SK-N-SH treated with all-trans-retinoic acid at 6 μM for 48 hours (cell line): Measurements from ENCODE around the gene PHACTR4.
"Not testable (repeated sequence)": the region's sequence is repeated elsewhere in the genome, so short reads cannot be mapped to it uniquely, and the experiment has no call there.

Experiments
- ATAC-seq: fragments of 200-7000 bp; cut with Tn5 transposase; 3 replicates; pipeline ENCODE4 v1.9.1; 2020; ENCODE audit warnings: mild to moderate bottlenecking, moderate library complexity
- ARNTL ChIP-seq: fragments of 450-650 bp; formaldehyde crosslinking; IDR thresholded peaks from 2 replicates; pipeline ENCODE4 v1.5.0; 2020; ENCODE audit warnings: low read depth, mild to moderate bottlenecking, moderate library complexity, borderline replicate concordance
- BACH2 ChIP-seq: fragments of 250-450 bp; sonication (Bioruptor Pico); IDR thresholded peaks from 2 replicates; pipeline ENCODE4 v1.9.0; 2021; ENCODE audit warnings: mild to moderate bottlenecking, borderline replicate concordance
- CSDC2 ChIP-seq: fragments of 250-450 bp; sonication (Bioruptor Pico); IDR thresholded peaks from 2 replicates; pipeline ENCODE4 v1.5.0; 2020; ENCODE audit warnings: mild to moderate bottlenecking, moderate library complexity
- GLIS3 ChIP-seq: fragments of 250-450 bp; sonication (Bioruptor Pico); IDR thresholded peaks from 2 replicates; pipeline ENCODE4 v1.5.0; 2020; ENCODE audit warnings: mild to moderate bottlenecking, moderate library complexity
- ISL1 ChIP-seq: fragments of 250-450 bp; sonication (Bioruptor Pico); IDR thresholded peaks from 2 replicates; pipeline ENCODE4 v2.1.2; 2022; ENCODE audit warnings: mild to moderate bottlenecking, moderate library complexity
- OSR1 ChIP-seq: fragments of 250-450 bp; sonication (Bioruptor Pico); IDR thresholded peaks from 2 replicates; pipeline ENCODE4 v1.8.0; 2022; ENCODE audit warnings: moderate library complexity, mild to moderate bottlenecking, inconsistent platforms
- PPARA ChIP-seq: fragments of 250-450 bp; sonication (Bioruptor Pico); IDR thresholded peaks from 2 replicates; pipeline ENCODE4 v1.5.0; 2020; ENCODE audit warnings: mild to moderate bottlenecking, borderline replicate concordance
- RARB ChIP-seq: fragments of 250-450 bp; sonication (Bioruptor Pico); IDR thresholded peaks from 2 replicates; pipeline ENCODE4 v1.8.0; 2021; ENCODE audit warnings: mild to moderate bottlenecking, moderate library complexity
- SNAI2 ChIP-seq: fragments of 250-450 bp; sonication (Bioruptor Pico); IDR thresholded peaks from 2 replicates; pipeline ENCODE4 v1.5.0; 2020; ENCODE audit warnings: mild to moderate bottlenecking, moderate library complexity
- TCF4 ChIP-seq: fragments of 250-450 bp; sonication (Bioruptor Pico); IDR thresholded peaks from 2 replicates; pipeline ENCODE4 v1.8.0; 2021; ENCODE audit warnings: mild to moderate bottlenecking, moderate library complexity, borderline replicate concordance
- TOX ChIP-seq: fragments of 250-450 bp; sonication (Bioruptor Pico); IDR thresholded peaks from 2 replicates; pipeline ENCODE4 v1.8.0; 2021; ENCODE audit warnings: mild to moderate bottlenecking, moderate library complexity, borderline replicate concordance
- ZC3H10 ChIP-seq: fragments of 250-450 bp; sonication (Bioruptor Pico); IDR thresholded peaks from 2 replicates; pipeline ENCODE4 v1.5.1; 2021; ENCODE audit warnings: mild to moderate bottlenecking, moderate library complexity
- ZFP3 ChIP-seq: fragments of 250-450 bp; sonication (Bioruptor Pico); IDR thresholded peaks from 2 replicates; pipeline ENCODE4 v1.5.0; 2020; ENCODE audit warnings: mild to moderate bottlenecking, moderate library complexity
- ZFP30 ChIP-seq: fragments of 450-650 bp; formaldehyde crosslinking; IDR thresholded peaks from 2 replicates; pipeline ENCODE4 v1.5.0; 2022; ENCODE audit warnings: mild to moderate bottlenecking, moderate library complexity
- ZNF565 ChIP-seq: fragments of 450-650 bp; formaldehyde crosslinking; conservative IDR thresholded peaks from 2 replicates; pipeline ENCODE4 v1.5.0; 2020; ENCODE audit warnings: low read depth, mild to moderate bottlenecking, moderate library complexity
- ZNF70 ChIP-seq: fragments of 450-650 bp; formaldehyde crosslinking; IDR thresholded peaks from 2 replicates; pipeline ENCODE4 v1.5.0; 2020; ENCODE audit warnings: mild to moderate bottlenecking, moderate library complexity
- ZNF8 ChIP-seq: fragments of 450-650 bp; formaldehyde crosslinking; IDR thresholded peaks from 2 replicates; pipeline ENCODE4 v1.5.0; 2020; ENCODE audit warnings: mild to moderate bottlenecking, moderate library complexity
- TF ChIP-seq, protein P1 (sequence below): fragments of 250-450 bp; sonication (Bioruptor Pico); IDR thresholded peaks from 2 replicates; pipeline ENCODE4 v1.8.0; 2020; ENCODE audit warnings: mild to moderate bottlenecking, moderate library complexity, borderline replicate concordance
- TF ChIP-seq, protein P2 (sequence below): fragments of 250-450 bp; sonication (Bioruptor Pico); IDR thresholded peaks from 2 replicates; pipeline ENCODE4 v1.5.1; 2020; ENCODE audit warnings: low read depth, mild to moderate bottlenecking, moderate library complexity
- TF ChIP-seq, protein P3 (sequence below): fragments of 250-450 bp; sonication (Bioruptor Pico); IDR thresholded peaks from 2 replicates; pipeline ENCODE4 v1.5.1; 2021; ENCODE audit warnings: mild to moderate bottlenecking, moderate library complexity
- TF ChIP-seq, protein P4 (sequence below): fragments of 250-450 bp; sonication (Bioruptor Pico); IDR thresholded peaks from 2 replicates; pipeline ENCODE4 v1.5.0; 2020; ENCODE audit warnings: mild to moderate bottlenecking, moderate library complexity

PHACTR4 gene

DNA sequence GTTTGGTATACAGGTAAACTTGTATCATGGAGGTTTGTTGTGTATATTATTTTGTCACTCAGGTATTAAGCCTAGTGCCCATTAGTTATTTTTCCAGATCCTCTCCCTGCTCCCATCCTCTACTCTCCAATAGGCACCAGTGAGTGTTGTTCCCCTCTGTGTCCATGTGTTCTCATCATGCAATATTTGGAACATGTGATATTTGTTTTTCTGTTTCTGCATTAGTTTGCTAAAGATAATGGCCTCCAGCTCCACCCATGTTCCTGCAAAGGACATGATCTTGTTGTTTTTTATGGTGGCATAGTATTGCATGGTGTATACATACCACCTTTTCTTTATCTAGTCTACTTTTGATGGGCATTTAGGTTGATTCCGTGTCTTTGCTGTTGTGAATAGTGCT, 10.9 kb downstream of the PHACTR4 start:
- TF ChIP-seq, protein P1, sequence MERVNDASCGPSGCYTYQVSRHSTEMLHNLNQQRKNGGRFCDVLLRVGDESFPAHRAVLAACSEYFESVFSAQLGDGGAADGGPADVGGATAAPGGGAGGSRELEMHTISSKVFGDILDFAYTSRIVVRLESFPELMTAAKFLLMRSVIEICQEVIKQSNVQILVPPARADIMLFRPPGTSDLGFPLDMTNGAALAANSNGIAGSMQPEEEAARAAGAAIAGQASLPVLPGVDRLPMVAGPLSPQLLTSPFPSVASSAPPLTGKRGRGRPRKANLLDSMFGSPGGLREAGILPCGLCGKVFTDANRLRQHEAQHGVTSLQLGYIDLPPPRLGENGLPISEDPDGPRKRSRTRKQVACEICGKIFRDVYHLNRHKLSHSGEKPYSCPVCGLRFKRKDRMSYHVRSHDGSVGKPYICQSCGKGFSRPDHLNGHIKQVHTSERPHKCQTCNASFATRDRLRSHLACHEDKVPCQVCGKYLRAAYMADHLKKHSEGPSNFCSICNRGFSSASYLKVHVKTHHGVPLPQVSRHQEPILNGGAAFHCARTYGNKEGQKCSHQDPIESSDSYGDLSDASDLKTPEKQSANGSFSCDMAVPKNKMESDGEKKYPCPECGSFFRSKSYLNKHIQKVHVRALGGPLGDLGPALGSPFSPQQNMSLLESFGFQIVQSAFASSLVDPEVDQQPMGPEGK (CRISPR knock-in tag): no peak
- TF ChIP-seq ARNTL (CRISPR knock-in tag): no peak
- no peak for TF ChIP-seq TCF4 (CRISPR knock-in tag)
- TF ChIP-seq OSR1 (CRISPR knock-in tag): no peak
- TF ChIP-seq, protein P2, sequence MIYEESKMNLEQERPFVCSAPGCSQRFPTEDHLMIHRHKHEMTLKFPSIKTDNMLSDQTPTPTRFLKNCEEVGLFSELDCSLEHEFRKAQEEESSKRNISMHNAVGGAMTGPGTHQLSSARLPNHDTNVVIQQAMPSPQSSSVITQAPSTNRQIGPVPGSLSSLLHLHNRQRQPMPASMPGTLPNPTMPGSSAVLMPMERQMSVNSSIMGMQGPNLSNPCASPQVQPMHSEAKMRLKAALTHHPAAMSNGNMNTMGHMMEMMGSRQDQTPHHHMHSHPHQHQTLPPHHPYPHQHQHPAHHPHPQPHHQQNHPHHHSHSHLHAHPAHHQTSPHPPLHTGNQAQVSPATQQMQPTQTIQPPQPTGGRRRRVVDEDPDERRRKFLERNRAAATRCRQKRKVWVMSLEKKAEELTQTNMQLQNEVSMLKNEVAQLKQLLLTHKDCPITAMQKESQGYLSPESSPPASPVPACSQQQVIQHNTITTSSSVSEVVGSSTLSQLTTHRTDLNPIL (CRISPR knock-in tag): no peak
- no peak for ATAC-seq

DNA sequence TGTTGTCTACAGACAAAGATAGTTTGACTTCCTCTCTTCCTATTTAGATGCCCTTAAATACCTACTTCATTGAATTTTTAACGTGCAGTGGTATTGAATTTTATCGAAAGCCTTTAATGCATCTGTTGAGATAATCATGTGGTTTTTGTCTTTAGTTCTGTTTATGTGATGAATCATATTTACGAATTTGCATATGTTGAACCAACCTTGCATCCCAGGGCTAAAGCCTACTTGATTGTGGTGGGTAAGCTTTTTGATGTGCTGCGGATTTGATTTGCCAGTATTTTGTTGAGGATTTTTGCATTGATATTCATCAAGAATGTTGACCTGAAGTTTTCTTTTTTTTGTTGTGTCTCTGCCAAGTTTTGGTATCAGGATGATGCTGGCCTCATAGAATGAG, 14.2 kb downstream of the PHACTR4 start:
- not testable (repeated sequence) for ATAC-seq

DNA sequence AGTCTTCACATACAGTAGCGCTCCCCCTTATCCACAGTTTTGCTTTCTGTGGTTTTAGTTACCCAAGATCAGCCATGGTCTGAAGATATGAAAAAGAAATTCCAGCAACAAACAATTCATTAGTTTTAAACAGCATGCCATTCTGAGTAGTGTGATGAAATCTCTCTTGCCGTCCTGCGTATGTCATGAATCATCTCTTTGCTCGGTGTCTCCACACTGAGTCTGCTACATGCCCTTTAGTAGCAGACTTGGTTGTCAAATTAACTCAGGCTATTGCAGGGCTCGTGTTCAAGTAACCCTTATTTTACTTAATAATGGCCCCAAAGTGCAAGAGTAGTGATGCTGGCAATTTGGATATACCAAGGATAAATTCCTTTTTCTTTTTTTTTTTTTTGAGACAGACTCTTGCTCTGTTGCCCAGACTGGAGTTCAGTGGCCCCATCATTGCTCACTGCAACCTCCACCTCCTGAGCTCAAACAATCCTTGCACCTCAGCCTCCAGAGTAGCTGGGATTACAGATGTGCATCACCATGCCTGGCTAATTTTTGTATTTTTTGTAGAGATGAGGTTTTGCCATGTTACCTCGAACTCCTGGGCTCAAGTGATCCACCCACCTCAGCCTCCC, 22.6 kb downstream of the PHACTR4 start:
- ATAC-seq: peak; percentile 98

DNA sequence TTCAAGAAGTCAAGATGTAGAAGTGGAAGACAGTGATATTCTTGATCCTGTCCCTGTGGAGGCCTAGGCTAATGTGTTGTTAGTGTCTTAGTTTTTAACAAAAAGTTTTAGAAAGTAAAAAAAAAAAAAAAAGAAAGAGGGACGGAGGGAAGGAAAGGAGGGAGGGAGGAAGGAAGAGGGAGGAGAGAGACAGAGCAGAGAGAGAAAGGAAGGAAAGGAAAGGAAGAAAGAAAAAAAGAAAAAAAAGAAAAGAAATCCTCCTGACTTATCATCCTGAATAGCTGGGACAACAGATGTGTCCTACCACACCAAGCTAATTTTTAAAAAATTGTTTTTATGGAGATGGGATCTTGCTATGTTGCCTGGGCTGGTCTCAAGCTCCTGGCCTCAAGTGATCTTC, 24.6 kb downstream of the PHACTR4 start:
- TF ChIP-seq, protein P3, sequence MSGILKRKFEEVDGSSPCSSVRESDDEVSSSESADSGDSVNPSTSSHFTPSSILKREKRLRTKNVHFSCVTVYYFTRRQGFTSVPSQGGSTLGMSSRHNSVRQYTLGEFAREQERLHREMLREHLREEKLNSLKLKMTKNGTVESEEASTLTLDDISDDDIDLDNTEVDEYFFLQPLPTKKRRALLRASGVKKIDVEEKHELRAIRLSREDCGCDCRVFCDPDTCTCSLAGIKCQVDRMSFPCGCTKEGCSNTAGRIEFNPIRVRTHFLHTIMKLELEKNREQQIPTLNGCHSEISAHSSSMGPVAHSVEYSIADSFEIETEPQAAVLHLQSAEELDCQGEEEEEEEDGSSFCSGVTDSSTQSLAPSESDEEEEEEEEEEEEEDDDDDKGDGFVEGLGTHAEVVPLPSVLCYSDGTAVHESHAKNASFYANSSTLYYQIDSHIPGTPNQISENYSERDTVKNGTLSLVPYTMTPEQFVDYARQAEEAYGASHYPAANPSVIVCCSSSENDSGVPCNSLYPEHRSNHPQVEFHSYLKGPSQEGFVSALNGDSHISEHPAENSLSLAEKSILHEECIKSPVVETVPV (CRISPR knock-in tag): no peak
- no peak for TF ChIP-seq GLIS3 (CRISPR knock-in tag)
- no peak for TF ChIP-seq ZNF565
- TF ChIP-seq SNAI2 (CRISPR knock-in tag): no peak
- no peak for TF ChIP-seq ZNF70
- no peak for TF ChIP-seq CSDC2
- TF ChIP-seq ZFP3 (CRISPR knock-in tag): no peak
- TF ChIP-seq, protein P1 (CRISPR knock-in tag): no peak
- no peak for TF ChIP-seq ZNF8 (CRISPR knock-in tag)
- TF ChIP-seq, protein P4, sequence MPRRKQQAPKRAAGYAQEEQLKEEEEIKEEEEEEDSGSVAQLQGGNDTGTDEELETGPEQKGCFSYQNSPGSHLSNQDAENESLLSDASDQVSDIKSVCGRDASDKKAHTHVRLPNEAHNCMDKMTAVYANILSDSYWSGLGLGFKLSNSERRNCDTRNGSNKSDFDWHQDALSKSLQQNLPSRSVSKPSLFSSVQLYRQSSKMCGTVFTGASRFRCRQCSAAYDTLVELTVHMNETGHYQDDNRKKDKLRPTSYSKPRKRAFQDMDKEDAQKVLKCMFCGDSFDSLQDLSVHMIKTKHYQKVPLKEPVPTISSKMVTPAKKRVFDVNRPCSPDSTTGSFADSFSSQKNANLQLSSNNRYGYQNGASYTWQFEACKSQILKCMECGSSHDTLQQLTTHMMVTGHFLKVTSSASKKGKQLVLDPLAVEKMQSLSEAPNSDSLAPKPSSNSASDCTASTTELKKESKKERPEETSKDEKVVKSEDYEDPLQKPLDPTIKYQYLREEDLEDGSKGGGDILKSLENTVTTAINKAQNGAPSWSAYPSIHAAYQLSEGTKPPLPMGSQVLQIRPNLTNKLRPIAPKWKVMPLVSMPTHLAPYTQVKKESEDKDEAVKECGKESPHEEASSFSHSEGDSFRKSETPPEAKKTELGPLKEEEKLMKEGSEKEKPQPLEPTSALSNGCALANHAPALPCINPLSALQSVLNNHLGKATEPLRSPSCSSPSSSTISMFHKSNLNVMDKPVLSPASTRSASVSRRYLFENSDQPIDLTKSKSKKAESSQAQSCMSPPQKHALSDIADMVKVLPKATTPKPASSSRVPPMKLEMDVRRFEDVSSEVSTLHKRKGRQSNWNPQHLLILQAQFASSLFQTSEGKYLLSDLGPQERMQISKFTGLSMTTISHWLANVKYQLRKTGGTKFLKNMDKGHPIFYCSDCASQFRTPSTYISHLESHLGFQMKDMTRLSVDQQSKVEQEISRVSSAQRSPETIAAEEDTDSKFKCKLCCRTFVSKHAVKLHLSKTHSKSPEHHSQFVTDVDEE (CRISPR knock-in tag): no peak
- TF ChIP-seq TOX (CRISPR knock-in tag): no peak
- TF ChIP-seq RARB (CRISPR knock-in tag): no peak
- TF ChIP-seq ISL1 (CRISPR knock-in tag): no peak
- no peak for TF ChIP-seq BACH2 (CRISPR knock-in tag)
- TF ChIP-seq ZC3H10 (CRISPR knock-in tag): no peak
- no peak for TF ChIP-seq PPARA (CRISPR knock-in tag)
- TF ChIP-seq TCF4 (CRISPR knock-in tag): no peak
- TF ChIP-seq, all 23 proteins: peak for 0
- ATAC-seq: no peak

More for the DNA sequence above, 22.6 kb downstream of the PHACTR4 start:
- TF ChIP-seq ZFP30: no peak
- peak; percentile 78 for TF ChIP-seq ISL1 (CRISPR knock-in tag)
- TF ChIP-seq, protein P2 (CRISPR knock-in tag): no peak
- TF ChIP-seq ZFP3 (CRISPR knock-in tag): 0 out of 2 replicates have a peak, but pooled peaks have one; percentile 28
